GM12865 (cell line): Measurements from ENCODE around the gene PRR30.

Source experiments
- DNase-seq: peaks from one replicate; pipeline ENCODE4 v3.0.0; 2010; ENCODE audit warnings: low read depth
- H3K4me3 ChIP-seq: 2 replicates; pipeline ENCODE4 v1.5.1; 2011; ENCODE audit warnings: mild to moderate bottlenecking, low read depth, low read length, control low read depth
- CTCF ChIP-seq: IDR thresholded peaks from 2 replicates; pipeline ENCODE4 v1.5.1; 2011; ENCODE audit warnings: low read length, control low read depth, low read depth, inconsistent platforms; ENCODE audit not compliant: insufficient read depth; ENCODE audit errors: missing control alignments

PRR30 gene

GRCh38 chr2:27134781-27135477, 4.3 kb downstream of the PRR30 start:
- DNase-seq = no peak
- no peak for TF ChIP-seq CTCF
- peak overlapping the region; percentile 53 for H3K4me3 ChIP-seq

- peak within 1 kb of the TSS; percentile 79 for H3K4me3 ChIP-seq
- peak; percentile 28 for TF ChIP-seq CTCF
- peak; percentile 97 for DNase-seq
These were observed 5.1 kb downstream of the PRR30 start, which contains the start of gene PREB for GRCh38 chr2:27133905-27134780. Gene PREB, minus strand, starts transcription at chr2:27134636. Its CDS starts 215 bp downstream, at chr2:27134421.

GRCh38 chr2:27133195-27133875, 5.9 kb downstream of the PRR30 start:
- DNase-seq = peak; percentile 40
- no peak for TF ChIP-seq CTCF
- H3K4me3 ChIP-seq = peak overlapping the region; percentile 79

GRCh38 chr2:27131429-27131828, 7.8 kb downstream of the PRR30 start:
- TF ChIP-seq CTCF = no peak
- H3K4me3 ChIP-seq = no peak overlapping the region

GRCh38 chr2:27130396-27130795, 8.8 kb downstream of the PRR30 start:
- H3K4me3 ChIP-seq = no peak overlapping the region
- no peak for DNase-seq
- no peak for TF ChIP-seq CTCF

More at GRCh38 chr2:27131429-27131828, 7.8 kb downstream of the PRR30 start:
- no peak for DNase-seq

- DNase-seq = no peak
- H3K4me3 ChIP-seq = no peak overlapping the region
- TF ChIP-seq CTCF = no peak
These were observed 10.3 kb downstream of the PRR30 start for GRCh38 chr2:27128668-27129571.
